CD4-positive, alpha-beta memory T cell (primary cell): Measurements from ENCODE around the gene DCHS2. TPM values are rescaled to one million over a fixed set of nuclear protein-coding genes. Genes with fewer than 3 reads are reported as not detected.
A peak's percentile ranks its signal among the peaks of the same experiment; 100 is the strongest.

Source experiments
- CTCF ChIA-PET: fragments of 350-600 bp; sonication (Branson Sonifier 250); formaldehyde crosslinking; loops from one replicate; lab custom pipeline; 2021; ENCODE audit warnings: inconsistent platforms; ENCODE audit not compliant: partially characterized antibody; lab: Charles Lee
- POLR2A ChIA-PET: fragments of 350-600 bp; sonication (Branson Sonifier 250); formaldehyde crosslinking; loops from one replicate; lab custom pipeline; 2021; ENCODE audit not compliant: partially characterized antibody; lab: Charles Lee
- DNase-seq, 5 donors: peaks; one replicate each; pipeline versions ENCODE4 v3.0.0 to v3.0.0-alpha.2; 2020 to 2022; ENCODE audit warnings: mixed read lengths in 1 of 5
- H3K27ac ChIP-seq: one replicate; pipeline ENCODE4 v1.7.0; 2013; ENCODE audit warnings: low read depth, low read length
- H3K27me3 ChIP-seq: 2 replicates; pipeline ENCODE4 v1.7.0; 2013; ENCODE audit warnings: mild to moderate bottlenecking, low read length, moderate library complexity; ENCODE audit not compliant: insufficient read depth
- H3K36me3 ChIP-seq: 2 replicates; pipeline ENCODE4 v1.7.0; 2013; ENCODE audit warnings: mild to moderate bottlenecking, low read length, moderate library complexity; ENCODE audit not compliant: insufficient read depth
- H3K4me1 ChIP-seq: 2 replicates; pipeline ENCODE4 v1.7.0; 2013; ENCODE audit warnings: mild to moderate bottlenecking, low read length, moderate library complexity; ENCODE audit not compliant: insufficient read depth
- H3K4me3 ChIP-seq, 2 donors: one replicate each; pipeline ENCODE4 v1.7.0; 2013; ENCODE audit warnings: low read length in 2 of 2, mild to moderate bottlenecking in 1 of 2
- H3K9me3 ChIP-seq, 2 donors: one replicate each; pipeline ENCODE4 v1.7.0; 2013; ENCODE audit warnings: low read length in 2 of 2, control low read depth in 1 of 2; ENCODE audit not compliant: control insufficient read depth in 1 of 2
- H3K27ac Mint-ChIP-seq, 7 donors: one replicate each; pipeline ENCODE4 v1.8.0; 2020 to 2021; ENCODE audit warnings: mixed read lengths in 7 of 7, mild to moderate bottlenecking in 6 of 7, inconsistent platforms in 3 of 7, moderate library complexity in 3 of 7
- H3K27me3 Mint-ChIP-seq, 2 donors: one replicate each; pipeline ENCODE4 v1.8.0; 2020 to 2021; ENCODE audit warnings: mixed read lengths in 2 of 2
- H3K36me3 Mint-ChIP-seq, 2 donors: one replicate each; pipeline ENCODE4 v1.8.0; 2020 to 2021; ENCODE audit warnings: mixed read lengths in 2 of 2, inconsistent platforms in 1 of 2, mild to moderate bottlenecking in 1 of 2
- H3K4me1 Mint-ChIP-seq, 4 donors: one replicate each; pipeline ENCODE4 v1.8.0; 2020 to 2021; ENCODE audit warnings: mixed read lengths in 4 of 4, mild to moderate bottlenecking in 1 of 4
- H3K4me3 Mint-ChIP-seq, 8 donors: one replicate each; pipeline ENCODE4 v1.8.0; 2020 to 2021; ENCODE audit warnings: mixed read lengths in 8 of 8, mild to moderate bottlenecking in 7 of 8, moderate library complexity in 6 of 8, inconsistent platforms in 3 of 8
- H3K9me3 Mint-ChIP-seq, 8 donors: one replicate each; pipeline ENCODE4 v1.8.0; 2020 to 2021; ENCODE audit warnings: mixed read lengths in 8 of 8, mild to moderate bottlenecking in 5 of 8, inconsistent platforms in 3 of 8, moderate library complexity in 1 of 8
- intact Hi-C: fragments of 100-400 bp; cut with micrococcal nuclease; formaldehyde crosslinking; loops from one replicate; pipeline ENCODE4 v1.15.1; 2023
- polyA plus RNA-seq, 2 donors: library from polyadenylated mRNA; unstranded; fragments of 300-500 nt; fragmentation: Illumina TruSeq; gene quantifications; one replicate each; pipeline ENCODE4 v1.2.3, GENCODE V29; 2021
- total RNA-seq, 2 experiments: library from RNA; stranded (reverse); gene quantifications; one replicate each; pipeline ENCODE4 v1.2.3, GENCODE V29; 2021

The DCHS2 gene
- total and polyA plus RNA-seq, 4 experiments from 2014 or later, result 0.14 to 0.33 (median 0.17) TPM; not detected in 1

DNA sequence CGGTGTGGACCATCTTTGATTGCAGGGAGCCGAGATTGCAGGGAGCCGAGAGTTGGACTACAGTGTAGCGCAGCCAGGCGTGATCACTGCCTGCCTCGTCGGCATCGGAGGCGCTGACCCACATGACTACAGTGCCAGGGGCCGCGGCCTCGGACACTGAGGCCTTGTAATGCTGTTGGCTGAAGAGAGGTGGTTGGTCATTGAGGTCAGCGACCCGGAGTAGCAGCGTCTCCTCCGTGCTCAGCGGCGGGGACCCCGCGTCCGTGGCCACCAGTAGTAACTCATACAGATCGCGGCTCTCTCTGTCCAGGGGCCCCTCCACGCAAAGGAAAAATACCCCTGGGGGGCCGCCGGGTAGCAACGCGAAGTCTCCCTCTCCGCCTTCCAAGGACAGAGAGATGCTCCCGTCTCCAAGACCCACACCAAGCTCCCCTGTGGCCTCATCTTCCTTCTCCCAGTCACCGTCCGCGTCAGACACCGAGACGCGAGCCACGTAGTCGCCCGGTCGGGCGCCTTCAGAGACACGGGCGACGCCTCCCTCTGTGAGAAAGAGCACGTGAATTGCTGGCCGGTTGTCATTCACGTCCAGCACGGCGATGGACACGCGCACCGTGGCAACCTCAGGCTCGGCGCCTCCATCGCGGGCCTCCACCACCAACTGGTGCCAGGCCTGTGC lies 1.9 kb downstream of the DCHS2 start:
- DNase-seq, result no peak

DNA sequence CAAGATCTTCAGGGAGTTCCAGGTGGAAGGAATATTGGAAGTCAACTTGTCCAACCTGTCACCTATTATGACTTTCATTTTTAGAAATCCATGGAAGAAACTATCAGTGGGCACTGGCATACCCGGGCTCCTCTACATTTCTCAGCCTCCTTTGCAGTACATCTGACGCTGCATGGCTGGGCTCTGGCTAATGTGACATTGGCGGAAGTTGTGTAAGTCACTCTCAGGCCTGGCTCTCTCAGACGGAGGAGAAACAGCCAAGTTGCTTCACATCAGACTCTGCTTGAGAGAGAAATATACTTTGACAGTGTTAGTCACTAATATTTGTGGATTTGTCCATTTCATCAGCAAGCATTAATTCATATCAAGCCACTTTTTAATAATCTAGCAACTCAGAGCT lies 4.5 kb downstream of the DCHS2 start:
- Mint-ChIP-seq H3K36me3 (no peaks in the 10 kb centered on the region), H3K4me1 (peaks cover 5 to 18% (median 10%) of the 10 kb centered on the region in 4 donors), H3K4me3 (no peak overlapping the region), H3K27ac (no peak overlapping the region), H3K27me3 (peaks cover 20 to 27% of the 10 kb centered on the region in 2 donors), H3K9me3 (peaks cover 0 to 4% (median 0%) of the 10 kb centered on the region in 8 donors)
- Histone ChIP-seq H3K4me1 (no peaks in the 10 kb centered on the region), H3K27ac (no peak overlapping the region), H3K36me3 (no peaks in the 10 kb centered on the region), H3K27me3 (peaks cover 5% of the 10 kb centered on the region), H3K4me3 (no peak overlapping the region), H3K9me3 (no peaks in the 10 kb centered on the region)
- intact Hi-C loops, result no loop called here
- ChIA-PET POLR2A (no interaction called here), CTCF (no interaction called here)
- no peak for DNase-seq

More for the DNA sequence above, 1.9 kb downstream of the DCHS2 start:
- no peak overlapping the region for H3K4me3 ChIP-seq
- no peaks in the 10 kb centered on the region for H3K9me3 ChIP-seq
- no peaks in the 10 kb centered on the region for H3K4me1 ChIP-seq
- H3K27ac Mint-ChIP-seq, result no peak overlapping the region
- H3K27me3 Mint-ChIP-seq, result peaks cover 30 to 45% of the 10 kb centered on the region in 2 donors
- H3K27ac ChIP-seq, result no peak overlapping the region
- H3K9me3 Mint-ChIP-seq, result peaks cover 0 to 4% (median 0%) of the 10 kb centered on the region in 8 donors
- H3K36me3 Mint-ChIP-seq, result no peaks in the 10 kb centered on the region
- POLR2A ChIA-PET, result no interaction called here
- peak overlapping the region in 2 of 8 donors; percentile 15 to 51 for H3K4me3 Mint-ChIP-seq
- peaks cover 8 to 24% (median 14%) of the 10 kb centered on the region in 4 donors for H3K4me1 Mint-ChIP-seq
- intact Hi-C loops, result no loop called here
- CTCF ChIA-PET, result no interaction called here
- peaks cover 5% of the 10 kb centered on the region for H3K27me3 ChIP-seq
- H3K36me3 ChIP-seq, result no peaks in the 10 kb centered on the region

DNA sequence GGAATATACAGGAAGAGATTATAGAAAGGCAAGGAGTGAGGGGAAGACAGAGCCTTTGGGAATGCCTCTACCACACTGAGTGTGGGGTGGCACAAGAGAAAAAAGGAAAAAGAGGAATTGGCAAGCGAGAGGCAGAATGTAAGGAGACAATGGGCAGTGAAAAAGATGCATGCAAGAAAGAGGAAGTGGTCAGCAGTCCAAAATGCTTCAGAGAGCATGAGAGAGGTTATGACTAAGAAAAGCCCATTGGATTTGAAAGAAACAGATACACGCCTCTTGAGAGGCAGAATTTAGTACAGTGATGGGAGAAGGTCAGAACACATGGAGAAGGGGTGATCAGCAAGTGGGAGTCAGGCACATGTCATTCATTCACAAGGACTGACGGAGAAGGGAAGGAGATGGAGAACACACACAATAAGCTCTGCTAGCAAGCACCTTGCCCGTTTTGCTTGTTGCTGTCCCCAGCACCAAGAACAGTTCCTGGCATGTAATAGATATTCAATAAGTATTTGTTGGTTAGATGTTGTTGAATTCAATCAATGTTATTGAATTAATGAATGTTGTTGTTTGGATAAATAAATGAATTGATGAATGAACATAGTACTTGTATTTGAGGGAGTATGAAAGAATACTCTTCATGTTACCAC lies 6.3 kb downstream of the DCHS2 start:
- H3K4me1 Mint-ChIP-seq, result peaks cover 0 to 6% (median 0%) of the 10 kb centered on the region in 4 donors
- no peaks in the 10 kb centered on the region for H3K9me3 ChIP-seq
- peaks cover 0 to 4% (median 0%) of the 10 kb centered on the region in 8 donors for H3K9me3 Mint-ChIP-seq
- H3K27me3 Mint-ChIP-seq, result peaks cover 11 to 19% of the 10 kb centered on the region in 2 donors
- ChIA-PET CTCF (no interaction called here), POLR2A (no interaction called here)
- no peak overlapping the region for H3K27ac ChIP-seq
- H3K36me3 Mint-ChIP-seq, result no peaks in the 10 kb centered on the region
- H3K4me3 Mint-ChIP-seq, result no peak overlapping the region
- no peaks in the 10 kb centered on the region for H3K4me1 ChIP-seq
- no peak for DNase-seq
- no peak overlapping the region for H3K27ac Mint-ChIP-seq
- H3K4me3 ChIP-seq, result no peak overlapping the region
- H3K36me3 ChIP-seq, result no peaks in the 10 kb centered on the region
- intact Hi-C loops, result no loop called here
- H3K27me3 ChIP-seq, result peaks cover 5% of the 10 kb centered on the region

DNA sequence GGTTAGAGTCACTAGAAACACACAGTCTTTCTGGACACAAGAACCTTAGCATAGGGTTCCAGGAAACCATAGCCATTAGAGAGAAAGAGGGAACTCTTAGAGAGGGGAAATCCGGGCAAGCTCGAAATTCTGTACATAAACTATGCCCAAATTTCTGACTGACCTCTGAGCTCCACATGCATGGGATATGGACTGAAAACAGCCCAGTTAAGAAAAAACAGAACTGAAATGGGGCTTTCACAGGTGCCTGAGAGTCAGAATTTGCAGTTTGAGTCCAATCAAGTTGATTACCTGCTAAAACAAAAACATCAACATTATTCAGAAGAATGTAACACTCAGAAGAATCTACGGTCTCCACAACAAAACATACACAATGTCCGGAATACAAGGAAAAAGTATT lies 13.1 kb downstream of the DCHS2 start:
- H3K27me3 Mint-ChIP-seq, result peaks cover 9% of the 10 kb centered on the region in 2 donors
- intact Hi-C loops, result no loop called here

DNA sequence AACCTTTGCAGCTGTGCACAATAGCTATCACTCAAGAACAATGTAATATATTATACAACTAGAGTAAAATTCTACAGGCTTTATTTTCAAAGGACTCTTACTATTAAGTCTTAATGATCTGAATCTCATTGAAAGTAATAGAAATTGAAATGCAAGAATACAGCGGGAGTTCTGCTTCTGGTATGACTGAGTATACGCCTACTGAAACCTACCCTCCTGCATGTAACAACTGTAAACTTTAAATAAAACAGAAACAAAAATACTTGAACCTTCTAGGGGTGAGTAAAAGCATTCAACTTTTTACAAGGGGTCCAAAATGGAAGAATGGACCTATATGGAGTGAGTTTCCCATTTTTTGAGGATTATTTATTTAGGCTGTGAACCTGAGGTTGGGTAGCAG lies 13.5 kb downstream of the DCHS2 start:
- ChIA-PET CTCF (interaction anchor here (1.0 kb wide), 1 partner anchor 21 kb away, joined by 4 read pairs; no protein-coding TSS in a partner anchor), POLR2A (no interaction called here)
- Mint-ChIP-seq H3K36me3 (no peaks in the 10 kb centered on the region), H3K27ac (no peak overlapping the region), H3K4me1 (no peaks in the 10 kb centered on the region), H3K4me3 (no peak overlapping the region), H3K27me3 (peaks cover 9 to 12% of the 10 kb centered on the region in 2 donors), H3K9me3 (no peaks in the 10 kb centered on the region)
- intact Hi-C loops, result no loop called here
- Histone ChIP-seq H3K27me3 (no peaks in the 10 kb centered on the region), H3K9me3 (no peaks in the 10 kb centered on the region), H3K36me3 (no peaks in the 10 kb centered on the region), H3K4me1 (no peaks in the 10 kb centered on the region), H3K27ac (no peak overlapping the region), H3K4me3 (no peak overlapping the region)
- no peak for DNase-seq

More for the DNA sequence above, 13.1 kb downstream of the DCHS2 start:
- H3K4me3 ChIP-seq, result no peak overlapping the region
- DNase-seq, result no peak
- no peak overlapping the region for H3K27ac ChIP-seq
- CTCF ChIA-PET, result no interaction called here
- Mint-ChIP-seq H3K9me3 (no peaks in the 10 kb centered on the region), H3K4me1 (no peaks in the 10 kb centered on the region), H3K4me3 (no peak overlapping the region), H3K36me3 (no peaks in the 10 kb centered on the region), H3K27ac (no peak overlapping the region)
- no peaks in the 10 kb centered on the region for H3K4me1 ChIP-seq
- POLR2A ChIA-PET, result no interaction called here
- no peaks in the 10 kb centered on the region for H3K27me3 ChIP-seq
- H3K9me3 ChIP-seq, result no peaks in the 10 kb centered on the region
- no peaks in the 10 kb centered on the region for H3K36me3 ChIP-seq

DNA sequence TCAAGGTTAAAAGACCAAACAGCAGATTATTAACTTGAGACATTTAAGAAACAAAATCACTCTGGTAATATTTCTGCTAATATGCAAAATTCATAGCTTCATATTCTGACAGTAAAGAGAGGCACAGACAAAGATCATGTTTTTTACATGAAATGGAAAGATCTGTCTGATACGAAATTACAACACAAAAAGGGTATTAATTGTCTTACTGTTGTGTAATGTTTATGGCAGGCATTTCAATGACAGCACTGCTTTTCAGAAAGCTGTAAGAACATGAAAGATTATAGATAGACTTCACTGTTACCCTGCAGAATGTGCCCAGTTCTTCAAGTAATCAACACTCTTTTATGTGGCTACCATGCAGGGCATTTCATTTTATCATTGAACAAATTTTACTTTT lies 15.4 kb downstream of the DCHS2 start:
- Histone ChIP-seq H3K27me3 (no peaks in the 10 kb centered on the region), H3K9me3 (no peaks in the 10 kb centered on the region), H3K4me1 (no peaks in the 10 kb centered on the region), H3K27ac (no peak overlapping the region), H3K36me3 (no peaks in the 10 kb centered on the region), H3K4me3 (no peak overlapping the region)
- Mint-ChIP-seq H3K27ac (no peak overlapping the region), H3K27me3 (peaks cover 13 to 14% of the 10 kb centered on the region in 2 donors), H3K9me3 (no peaks in the 10 kb centered on the region), H3K4me1 (no peaks in the 10 kb centered on the region), H3K36me3 (no peaks in the 10 kb centered on the region), H3K4me3 (no peak overlapping the region)
- ChIA-PET CTCF (interaction anchor here (1.0 kb wide), 1 partner anchor 11 kb away, joined by 3 read pairs; no protein-coding TSS in a partner anchor), POLR2A (interaction anchor here (0.6 kb wide), 1 partner anchor 22 kb away, joined by 3 read pairs; no protein-coding TSS in a partner anchor)
- no peak for DNase-seq
- intact Hi-C loops, result no loop called here

DNA sequence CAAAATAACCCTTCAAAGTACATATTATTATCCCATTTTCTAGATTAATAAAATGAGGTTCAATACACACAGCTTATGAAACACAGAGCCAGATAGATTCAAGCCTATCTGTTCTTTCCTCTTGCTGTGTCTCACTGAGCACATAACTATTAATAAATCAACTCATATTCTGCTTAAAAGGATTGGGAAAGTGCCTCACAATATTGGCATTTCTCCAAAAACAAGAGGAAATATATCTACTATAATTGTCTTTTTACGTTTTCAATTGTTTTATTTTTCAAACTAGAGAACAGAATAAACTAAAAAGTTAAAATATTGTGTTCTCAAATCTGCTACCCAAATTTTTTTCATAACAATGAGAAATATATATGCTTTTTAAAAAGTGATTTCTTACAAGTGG lies 15.8 kb downstream of the DCHS2 start:
- Histone ChIP-seq H3K4me3 (no peak overlapping the region), H3K4me1 (no peaks in the 10 kb centered on the region), H3K27me3 (no peaks in the 10 kb centered on the region), H3K36me3 (no peaks in the 10 kb centered on the region), H3K27ac (no peak overlapping the region), H3K9me3 (no peaks in the 10 kb centered on the region)
- no peak overlapping the region for H3K4me3 Mint-ChIP-seq
- no peaks in the 10 kb centered on the region for H3K36me3 Mint-ChIP-seq
- no peaks in the 10 kb centered on the region for H3K4me1 Mint-ChIP-seq
- ChIA-PET CTCF (interaction anchor here (1.0 kb wide), 1 partner anchor 11 kb away, joined by 3 read pairs; no protein-coding TSS in a partner anchor), POLR2A (no interaction called here)
- peaks cover 13 to 14% of the 10 kb centered on the region in 2 donors for H3K27me3 Mint-ChIP-seq
- intact Hi-C loops, result no loop called here
- DNase-seq, result no peak
- no peaks in the 10 kb centered on the region for H3K9me3 Mint-ChIP-seq
- no peak overlapping the region for H3K27ac Mint-ChIP-seq
